Stimulated activated CD8-positive, alpha-beta memory T cell treated with anti-CD3 and anti-CD28 coated beads, Interleukin-12 subunit alpha, Interleukin-12 subunit beta, amount 100 ng/mL, for 24 hours (primary cell): ENCODE results near the gene VPS33A.
A peak's percentile ranks its signal among the peaks of the same experiment; 100 is the strongest.
"Not testable (repeated sequence)": the region's sequence is repeated elsewhere in the genome, so short reads cannot be mapped to it uniquely, and the experiment has no call there.

Experiments used
- DNase-seq: peaks from one replicate; pipeline ENCODE4 v3.0.0-alpha.2; 2020; ENCODE audit errors: extremely low read depth

Gene VPS33A

DNA sequence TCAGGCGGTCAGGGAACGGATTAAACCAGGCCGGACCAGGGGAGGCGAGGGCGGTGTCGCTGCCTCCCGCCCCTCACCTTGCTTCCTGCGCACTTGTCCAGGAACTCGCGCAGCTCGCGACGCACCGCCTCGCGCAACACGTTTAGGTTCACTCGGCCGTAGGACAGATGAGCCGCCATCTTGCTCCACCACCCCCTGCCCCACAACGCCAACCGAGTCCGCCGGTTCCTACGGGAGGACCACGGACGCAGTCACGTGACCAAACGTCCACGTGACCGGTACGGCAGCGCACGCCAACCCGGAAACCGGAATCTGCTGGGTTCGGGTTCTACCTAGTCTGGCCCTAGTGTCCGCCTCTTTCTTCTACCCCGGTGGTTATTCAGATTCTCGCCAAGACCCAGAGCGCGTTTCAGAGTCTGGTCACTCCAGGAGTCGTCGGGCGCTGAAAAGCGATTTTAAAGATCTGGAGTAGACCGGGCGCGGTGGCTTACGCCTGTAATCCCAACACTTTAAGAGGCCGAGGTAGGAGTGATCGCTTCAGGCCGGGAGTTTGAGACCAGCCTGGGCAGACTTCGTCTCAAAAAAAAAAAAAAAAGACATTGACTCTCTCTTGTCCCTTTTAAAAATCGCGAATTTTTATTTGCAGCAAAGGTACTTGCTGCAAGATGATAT, at the start of gene VPS33A:
VPS33A (minus strand) TSS at position 265 of the 672 bp plus-strand sequence; CDS start at position 179, 86 bp downstream.
- peak; percentile 85 for DNase-seq

DNA sequence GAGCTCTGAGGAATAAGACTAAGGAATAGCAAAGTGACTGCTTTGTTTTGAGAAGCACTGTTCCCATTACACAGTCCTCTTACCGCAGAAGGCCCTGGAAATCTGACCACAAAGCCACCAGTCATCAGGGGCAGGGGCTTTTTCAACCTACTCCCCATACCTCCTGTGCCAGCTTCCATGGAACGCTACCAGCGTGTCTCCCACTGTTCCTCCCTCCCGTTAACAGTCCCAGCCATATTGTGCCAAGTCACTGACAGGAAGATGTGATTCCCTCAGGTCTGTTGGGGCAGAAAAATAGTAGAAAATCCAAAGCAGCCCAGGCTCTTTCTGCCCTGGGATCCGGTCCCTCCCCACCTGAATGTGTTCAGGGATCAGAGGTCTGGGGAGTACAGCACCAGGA, 46.6 kb upstream of the VPS33A start:
- DNase-seq, result no peak

DNA sequence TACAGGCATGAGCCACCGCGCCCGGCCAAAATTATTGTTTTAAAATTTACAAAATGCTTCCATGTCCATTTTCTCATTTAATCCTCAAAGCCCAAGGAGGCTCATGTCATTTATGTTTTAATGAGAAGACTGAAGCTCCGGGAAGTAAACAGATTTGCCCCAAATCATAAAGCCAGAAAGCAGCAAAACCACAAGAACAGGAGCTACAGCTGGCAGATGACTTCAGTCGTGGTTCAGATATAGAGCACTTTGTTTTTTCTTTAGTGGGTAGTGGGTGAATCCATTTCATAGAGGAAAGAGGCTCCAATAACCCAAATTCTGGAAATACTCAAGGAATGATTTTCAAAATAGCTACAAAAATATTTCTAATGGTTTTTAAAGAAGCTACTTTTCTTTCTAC, 45.4 kb upstream of the VPS33A start:
- DNase-seq, result no peak

DNA sequence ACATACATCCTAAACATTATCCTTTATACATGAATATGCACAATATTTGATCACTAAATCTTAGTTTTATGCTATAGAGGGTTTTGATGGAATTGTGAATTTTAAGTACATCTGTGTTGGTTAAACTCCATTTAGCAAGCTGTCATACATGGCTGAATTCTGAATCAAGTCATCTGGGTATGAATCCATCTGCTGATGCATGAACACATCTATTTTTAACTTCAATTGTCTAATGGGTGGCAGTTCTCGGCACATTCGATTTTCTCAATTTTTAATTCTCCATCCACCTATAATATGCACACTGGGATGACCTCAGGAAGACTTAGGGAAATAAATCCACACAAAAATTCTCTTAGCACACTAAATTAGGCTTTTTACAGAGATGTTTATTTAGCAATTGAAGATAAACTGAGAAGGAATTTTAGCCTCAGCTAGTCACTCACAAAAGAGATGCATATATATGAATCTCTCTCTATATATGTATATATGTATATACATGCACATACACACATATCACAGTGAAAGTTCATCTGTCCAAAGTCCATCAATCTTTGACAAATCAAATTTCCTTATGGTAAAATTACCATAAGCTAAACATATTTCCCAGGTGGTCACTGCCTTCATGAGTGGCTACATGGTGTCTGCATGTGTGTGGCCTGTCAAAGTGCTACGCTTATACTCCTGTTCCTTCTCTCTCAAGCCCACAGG, 44.5 kb upstream of the VPS33A start:
- DNase-seq, result no peak

DNA sequence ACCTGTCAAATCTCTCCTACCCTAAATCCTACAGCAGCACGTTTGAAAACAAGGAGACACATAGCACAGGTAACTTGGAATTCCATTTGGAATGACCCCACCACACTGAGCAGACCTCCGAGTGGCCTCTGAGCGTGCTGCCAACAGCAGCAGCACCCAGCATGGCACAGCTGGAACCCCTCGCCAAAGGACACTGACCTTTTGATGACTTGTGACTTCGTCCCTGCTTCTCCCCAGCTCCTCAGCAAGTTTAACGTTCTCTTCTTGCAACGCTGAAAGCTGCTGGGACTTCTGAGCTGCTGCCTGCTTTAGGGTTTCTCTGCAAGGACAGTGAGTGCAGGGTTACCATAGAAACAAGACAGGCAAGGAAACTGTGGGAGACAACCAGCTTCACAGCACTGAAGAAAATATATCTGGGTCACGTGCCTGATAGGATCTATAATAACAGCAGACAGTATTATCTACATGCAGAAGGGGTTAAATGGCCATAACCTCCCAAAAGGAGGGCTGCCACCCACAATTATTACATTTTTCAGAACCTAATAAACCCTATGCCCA, 43.3 kb upstream of the VPS33A start:
- DNase-seq, result no peak

DNA sequence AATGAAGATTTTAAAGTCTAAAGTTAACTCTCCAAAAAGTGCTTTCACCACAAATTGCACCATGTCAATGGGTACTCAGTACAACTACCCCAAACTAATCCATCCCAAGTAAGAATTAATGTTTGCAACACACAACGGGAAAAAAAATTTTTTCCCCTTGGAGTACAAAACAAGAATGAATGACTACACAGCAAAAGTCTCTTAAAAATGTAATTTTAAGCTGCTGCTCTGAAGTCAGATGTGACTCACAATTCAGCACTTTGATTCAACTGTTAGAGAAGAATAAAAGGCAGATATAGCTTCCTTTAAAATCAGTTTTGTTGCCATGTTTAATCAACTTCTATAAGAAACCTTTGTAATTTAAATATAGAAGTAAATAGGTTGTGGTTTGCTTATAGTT, 42.5 kb upstream of the VPS33A start:
- DNase-seq, result no peak

DNA sequence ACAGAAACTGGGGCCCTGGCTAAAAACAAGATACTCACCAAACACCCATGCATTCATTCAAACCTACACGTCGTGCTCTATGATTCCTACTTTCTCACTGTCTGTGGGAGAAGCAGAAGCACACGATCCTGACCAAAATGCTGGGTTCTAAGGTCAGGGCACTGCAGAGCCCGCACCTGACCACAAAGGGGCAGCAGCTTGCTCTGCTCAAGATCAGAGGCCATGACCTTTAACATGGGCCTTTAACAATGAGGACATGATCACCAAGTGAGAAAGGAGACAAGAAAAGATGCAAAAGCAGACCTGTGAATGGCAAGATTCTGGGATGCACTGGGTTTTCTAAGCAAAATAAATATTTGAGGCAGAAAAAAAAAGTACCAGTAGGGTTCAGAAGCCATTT, 40.1 kb upstream of the VPS33A start:
- DNase-seq, result no peak

DNA sequence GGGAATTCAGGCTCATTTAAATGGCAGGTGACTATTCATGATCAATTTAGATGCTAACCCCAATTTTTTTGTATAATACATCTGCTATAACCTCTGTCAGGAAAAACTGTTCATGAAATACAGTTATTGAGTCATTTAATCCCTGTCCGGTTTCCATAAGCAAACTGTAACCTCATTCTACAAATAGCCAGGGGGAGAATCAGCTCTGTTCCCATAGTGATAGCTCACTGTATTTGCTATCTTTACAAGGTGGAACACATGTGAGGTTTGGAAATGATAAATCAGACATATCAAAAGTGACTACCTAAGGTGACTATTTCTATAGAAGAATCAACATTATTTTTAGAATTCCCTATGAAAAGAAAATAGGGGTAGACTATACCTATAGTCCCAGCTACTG, 38.6 kb upstream of the VPS33A start:
- DNase-seq, result no peak

DNA sequence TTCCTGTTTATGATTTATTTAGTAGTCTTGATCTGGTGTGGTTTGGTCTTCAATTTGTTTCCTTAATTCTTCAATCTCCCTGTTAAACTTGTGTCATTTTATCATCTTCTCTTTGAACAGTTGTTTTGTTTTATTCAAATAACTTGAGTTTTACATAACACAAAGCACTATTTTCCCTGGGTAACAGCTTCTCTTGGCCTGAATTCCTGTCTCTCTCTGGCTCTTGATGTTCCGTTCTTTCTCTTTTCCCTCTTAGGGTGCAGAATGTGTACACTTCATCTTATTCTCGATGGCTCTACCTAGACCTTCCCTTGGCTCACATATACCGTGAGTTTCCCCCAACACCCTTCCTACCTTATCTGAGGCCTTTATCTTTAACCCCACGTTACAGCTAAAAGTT, 36.8 kb upstream of the VPS33A start:
- DNase-seq, result no peak

DNA sequence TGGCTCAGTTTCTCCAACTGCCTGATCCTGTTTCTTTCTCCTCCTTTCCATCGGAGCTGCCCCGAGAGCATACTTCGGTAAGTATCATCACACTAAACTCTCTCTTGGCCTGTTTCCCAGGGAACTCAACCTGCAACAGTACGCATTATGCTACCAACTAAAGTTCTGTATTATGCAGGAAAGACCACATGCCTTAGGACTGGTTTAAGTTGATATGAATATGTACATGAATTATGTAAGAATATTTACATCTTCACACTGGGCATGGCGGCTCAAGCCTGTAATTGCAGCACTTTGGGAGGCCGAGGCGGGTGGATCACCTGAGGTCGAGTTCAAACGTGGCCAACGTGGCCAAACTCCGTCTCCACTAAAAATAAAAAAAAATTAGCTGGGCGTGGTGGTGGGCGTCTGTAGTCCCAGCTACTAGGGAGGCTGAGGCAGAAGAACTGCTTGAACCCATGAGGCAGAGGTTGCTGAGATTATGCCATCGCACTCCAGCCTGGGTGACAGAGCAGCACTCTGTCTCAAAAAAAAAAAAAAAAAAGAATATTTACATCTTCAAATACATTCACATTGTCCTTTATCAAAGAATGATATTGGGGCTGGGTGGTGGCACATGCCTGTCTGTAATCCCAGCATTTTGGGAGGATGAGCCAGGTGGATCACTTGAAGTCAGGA, 31.9 kb upstream of the VPS33A start:
- DNase-seq, result no peak

DNA sequence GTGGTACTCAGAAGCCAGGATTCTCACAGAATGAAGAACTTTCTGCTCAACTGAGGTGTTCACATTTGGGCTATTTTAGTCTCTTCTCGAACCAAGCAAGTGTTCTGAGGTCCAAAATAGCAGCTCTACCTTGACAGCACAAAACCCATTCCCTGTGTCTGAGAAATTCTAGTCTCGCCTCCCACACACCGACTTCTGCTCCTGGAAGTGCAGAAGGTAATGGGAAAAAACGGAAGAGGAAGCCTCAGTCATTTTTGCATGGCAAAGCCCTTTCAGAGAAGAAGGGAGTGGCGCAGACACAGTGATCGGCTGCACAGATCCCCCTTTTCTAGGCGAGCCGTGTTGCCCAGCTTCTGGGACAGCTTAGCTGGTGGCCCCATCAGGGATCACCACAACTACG, 31.2 kb upstream of the VPS33A start:
- DNase-seq, result no peak

DNA sequence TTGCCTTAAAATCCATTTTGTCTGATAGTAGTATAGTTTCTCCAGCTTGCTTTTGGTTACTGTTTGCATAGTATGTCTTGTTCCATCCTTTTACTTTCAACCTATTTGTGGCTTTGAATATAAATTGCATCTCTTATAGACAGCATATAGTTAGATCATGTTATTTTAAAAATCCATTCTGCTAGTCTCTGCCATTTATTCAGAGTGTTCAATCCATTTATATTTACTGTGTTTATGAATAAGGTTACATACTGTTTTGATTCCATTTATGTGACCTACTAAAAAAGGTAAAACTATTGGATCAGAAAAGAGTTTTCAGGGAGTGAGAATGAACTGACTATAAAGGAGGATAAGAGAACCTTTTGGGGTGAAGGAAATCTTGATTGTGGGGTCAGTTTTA, 29.6 kb upstream of the VPS33A start:
- no peak for DNase-seq

DNA sequence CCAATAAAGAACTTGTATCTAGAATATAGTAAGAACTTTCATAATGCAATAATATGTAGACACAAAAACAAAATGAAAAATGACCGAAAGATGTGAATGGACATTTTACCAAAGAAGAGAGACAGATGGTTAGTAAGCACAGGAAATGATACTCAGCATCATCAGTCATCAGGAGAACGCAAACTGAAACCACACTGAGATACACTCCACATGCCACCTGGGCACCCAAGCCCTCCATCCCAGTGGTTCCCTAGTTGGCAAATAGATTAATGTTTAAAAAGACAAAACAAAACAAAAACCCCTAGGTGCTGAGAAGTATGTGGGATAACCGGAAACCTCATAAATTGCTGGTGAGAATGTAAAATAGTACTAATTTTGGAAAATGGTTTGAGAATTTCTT, 26.8 kb upstream of the VPS33A start:
- no peak for DNase-seq

DNA sequence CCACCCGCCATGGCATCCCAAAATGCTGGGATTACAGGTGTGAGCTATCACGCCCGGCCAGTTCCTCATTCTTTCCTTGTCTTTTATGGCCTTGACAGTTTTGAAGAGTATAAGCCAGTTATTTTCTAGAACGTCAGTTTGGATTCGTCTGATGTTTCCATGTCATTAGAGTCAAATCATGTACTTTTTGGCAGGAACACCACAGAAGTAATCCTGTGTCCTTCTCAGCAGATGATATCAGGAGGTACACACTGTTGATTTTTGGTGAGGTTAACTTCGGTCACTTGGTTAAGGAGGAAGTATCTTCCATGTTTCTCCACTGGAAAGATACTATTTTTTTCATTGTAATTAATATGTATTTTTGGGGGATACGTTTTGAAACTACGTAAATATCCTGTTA, 25.1 kb upstream of the VPS33A start:
- DNase-seq, result no peak

DNA sequence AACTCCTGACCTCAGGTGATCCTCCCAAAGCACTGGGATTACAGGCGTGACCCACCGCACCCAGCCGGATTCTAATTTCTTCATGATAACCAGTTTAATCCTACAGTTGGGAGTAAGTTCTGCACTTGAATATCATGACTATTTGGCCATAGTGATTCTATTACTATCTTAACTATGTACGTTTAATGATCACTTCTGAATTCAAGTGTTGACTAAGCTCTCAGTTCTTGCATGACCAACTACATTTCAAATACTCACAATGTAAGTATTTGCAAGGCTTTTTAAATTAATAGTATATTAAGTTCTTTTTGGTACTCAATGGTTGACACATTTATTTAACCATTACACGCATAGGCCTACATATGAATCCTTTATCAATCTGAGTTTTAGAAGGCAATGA, 17.4 kb upstream of the VPS33A start:
- no peak for DNase-seq

DNA sequence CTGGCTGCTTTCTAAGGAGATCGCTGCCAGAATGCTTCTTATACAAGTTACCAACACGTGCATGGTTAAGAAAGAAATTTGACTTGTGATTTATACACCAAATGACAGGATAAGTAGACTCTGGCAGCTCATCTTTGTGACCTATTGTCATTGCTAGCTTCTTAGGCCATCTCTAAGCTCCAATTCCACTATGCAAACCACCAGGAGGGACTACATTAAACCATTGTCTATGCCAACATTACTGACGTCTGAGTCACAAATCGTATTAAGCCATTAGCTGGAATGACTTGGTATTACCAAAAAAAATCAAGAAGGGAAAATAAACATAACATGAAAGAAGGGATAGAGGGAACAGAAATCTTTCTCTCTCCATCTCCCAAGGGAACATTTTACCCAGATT, 15.8 kb upstream of the VPS33A start:
- no peak for DNase-seq

DNA sequence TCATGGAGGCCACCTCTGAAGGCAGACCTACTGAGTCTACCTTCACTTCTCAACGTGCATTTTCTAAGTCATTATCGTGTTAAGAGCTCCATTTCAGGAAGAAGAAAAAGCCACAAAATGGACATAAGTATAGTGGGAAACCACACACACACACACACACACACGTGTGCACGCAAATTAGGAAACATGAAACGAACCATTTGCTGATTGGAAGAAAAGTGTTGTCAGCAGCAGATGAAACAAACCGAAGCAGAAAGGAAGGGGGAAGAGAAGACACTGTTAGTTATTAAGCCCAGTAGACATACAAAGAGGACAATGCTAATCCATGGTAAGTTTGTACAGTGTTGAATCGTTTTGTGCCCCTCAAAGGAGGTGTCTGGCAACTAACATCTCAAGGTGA, 9.9 kb upstream of the VPS33A start:
- no peak for DNase-seq

DNA sequence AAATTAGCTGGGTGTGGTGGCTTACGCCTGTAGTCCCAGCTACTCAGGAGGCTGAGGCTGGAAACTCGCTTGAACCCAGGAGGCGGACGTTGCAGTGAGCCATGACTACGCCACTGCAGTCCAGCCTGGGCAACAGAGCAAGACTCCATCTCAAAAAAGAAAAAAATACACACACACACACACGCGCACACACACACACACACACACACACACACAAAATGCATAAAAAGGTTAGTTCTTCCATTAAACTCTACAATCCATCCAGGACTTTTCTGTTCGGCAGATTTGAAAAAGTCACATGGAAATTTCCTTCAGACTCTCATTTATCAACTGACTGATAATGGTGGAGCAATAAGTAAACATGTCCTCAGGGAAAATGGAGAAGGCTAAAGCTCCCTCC, 9.2 kb upstream of the VPS33A start:
- no peak for DNase-seq

DNA sequence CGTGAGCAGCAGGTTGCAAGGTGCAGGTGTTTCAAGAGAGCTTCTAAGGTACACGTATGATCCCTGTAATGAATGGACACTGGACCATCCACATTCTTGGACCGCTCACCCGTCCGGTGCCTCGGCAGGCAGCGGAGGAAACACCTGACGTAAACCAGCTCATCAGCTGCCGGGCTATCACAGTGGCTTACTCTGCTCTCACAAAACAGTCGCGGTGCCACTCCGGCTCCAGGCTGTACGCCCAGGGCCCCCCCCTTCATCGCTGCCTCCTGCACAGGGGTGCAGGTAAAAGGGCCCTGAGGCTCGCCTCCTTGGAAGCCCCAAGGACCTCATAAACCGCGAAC, 436 bp downstream of the VPS33A start:
- DNase-seq, result peak; percentile 14

DNA sequence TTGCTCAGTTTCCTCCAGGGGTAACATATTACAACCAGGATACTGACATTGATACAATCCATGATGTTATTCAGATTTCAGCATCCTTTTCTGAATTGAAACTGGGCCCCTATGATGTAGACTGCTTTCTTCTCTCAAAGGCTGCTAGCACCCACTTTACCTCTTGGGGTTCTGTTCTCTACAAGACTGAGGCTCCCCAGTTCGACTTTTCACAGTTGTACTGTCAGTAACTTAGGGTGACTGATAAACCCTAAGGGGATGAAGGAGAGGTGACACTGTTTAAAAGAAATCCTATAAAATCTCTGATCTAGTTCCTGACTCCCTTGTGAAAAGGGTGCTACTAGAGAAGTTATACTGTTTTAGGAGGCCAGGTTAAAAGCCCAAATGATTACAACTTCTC, 818 bp downstream of the VPS33A start:
- DNase-seq, result no peak

DNA sequence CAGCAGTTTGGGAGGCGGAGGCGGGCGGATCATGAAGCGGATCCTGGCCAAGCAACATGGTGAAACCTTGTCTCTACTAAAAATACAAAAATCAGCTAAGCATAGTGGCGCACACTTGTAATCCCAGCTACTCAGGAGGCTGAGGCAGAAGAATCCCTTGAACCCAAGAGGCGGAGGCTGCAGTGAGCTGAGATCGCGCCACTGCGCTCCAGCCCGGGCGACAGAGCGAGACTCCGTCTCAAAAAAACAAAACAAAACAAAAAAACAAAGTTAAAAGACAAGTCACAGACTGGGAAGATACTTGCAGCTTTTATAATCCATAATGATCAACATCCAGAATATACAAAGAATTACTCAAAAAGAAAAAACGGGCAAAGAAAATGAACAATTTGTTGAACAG, 5.6 kb downstream of the VPS33A start:
- DNase-seq, result not testable (repeated sequence)

DNA sequence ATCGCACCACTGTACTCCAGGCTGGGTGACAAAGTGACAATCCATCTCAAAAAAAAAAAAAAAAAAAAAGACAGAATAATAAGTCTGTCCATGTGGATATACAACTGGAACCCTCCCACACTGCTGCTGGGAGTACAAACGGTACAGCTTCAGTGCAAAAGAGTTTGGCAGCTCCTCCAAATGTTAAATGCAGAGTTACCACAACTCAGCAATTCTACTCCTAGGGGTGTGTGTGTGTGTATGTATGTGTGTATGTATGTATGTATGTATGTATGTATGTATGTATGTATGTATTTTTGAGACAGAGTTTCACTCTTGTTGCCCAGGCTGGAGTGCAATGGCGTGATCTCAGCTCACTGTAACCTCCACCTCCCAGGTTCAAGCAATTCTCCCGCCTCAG, 7.4 kb downstream of the VPS33A start:
- not testable (repeated sequence) for DNase-seq

DNA sequence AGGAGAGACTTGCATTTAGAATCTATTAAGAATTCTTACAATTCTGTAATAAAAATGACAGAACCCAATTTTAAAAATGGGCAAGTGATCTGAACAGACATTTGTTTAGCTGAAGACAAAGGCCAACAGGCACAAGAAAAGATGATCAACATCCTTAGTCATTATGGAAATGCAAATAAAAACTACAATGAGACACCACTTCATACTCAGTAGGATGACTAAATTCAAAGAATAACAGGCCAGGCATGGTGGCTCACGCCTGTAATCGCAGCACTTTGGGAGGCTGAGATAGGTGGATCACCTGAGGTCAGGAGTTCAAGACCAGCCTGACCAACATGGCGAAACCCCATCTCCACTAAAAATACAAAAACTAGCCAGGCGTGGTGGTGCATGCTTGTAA, 7.8 kb downstream of the VPS33A start:
- DNase-seq, result not testable (repeated sequence)
